COLO668 (cell line): Measurements from ENCODE around the gene EPB41L4A.

Source experiments
- DNase-seq: peaks from one replicate; lab custom pipeline; 2025; ENCODE audit not compliant: unreplicated experiment; lab: John Stamatoyannopoulos, UW

EPB41L4A gene

DNA sequence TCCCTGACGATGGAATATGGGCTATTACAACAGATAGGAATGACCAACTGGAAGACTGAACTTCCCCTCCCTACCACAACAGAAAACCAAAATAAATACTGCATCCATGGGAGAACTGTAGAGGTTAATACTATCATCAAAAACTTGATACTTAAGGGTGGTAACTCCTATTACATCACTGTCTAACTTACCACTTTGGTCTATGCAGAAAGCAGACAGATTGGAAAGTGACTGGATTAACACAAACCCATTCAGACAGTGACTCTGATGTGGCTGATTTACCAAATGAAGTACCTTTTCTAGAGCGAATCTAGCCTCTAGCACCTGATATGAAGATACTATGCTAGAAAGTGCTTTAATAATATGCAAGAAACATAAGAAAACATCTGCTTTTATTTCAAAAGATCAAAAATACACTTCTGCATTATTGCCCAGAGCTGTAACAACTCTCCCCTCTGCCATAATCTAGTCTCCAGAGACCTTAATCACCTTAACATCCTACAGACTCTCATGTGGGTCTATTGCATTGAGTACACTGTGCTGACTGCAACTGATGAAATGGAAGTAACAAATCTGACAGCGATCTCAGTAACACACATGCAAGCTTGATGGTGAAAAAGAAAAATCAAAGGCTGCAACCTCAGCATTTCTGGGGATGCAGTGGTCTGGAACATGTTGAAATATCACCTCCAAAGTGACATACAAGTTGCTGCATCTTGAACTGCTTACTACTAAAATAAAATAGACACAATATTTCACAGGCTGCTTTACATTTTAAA lies 62.7 kb downstream of the EPB41L4A start:
- DNase-seq = no peak

DNA sequence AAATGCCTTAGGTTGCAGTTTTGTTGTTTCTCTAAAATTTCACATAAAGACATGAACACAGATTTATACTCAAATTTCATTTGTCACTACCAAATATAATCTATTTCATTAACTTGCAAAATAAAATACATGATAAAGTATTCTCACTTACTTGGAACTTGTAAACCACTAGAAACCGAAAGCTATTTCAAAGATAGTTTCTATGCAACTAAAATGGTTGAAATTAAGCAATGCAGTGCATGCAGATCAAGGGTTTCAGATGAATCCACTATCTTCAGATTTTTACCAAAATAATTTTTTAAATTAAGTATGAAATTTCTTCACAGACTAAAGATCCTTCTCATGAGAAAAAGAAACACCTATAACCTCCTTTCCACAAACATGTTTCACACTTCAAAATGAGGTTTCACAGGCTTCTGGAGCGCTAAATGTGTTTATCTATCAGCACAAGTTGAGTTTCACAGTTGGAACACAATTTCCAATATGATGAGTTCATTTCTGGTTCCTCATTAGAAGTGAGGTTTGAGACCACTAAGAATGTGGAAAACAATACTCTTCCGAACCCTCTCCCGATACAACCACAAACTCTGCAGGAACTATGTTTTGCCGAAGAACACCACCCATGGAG lies 63.9 kb downstream of the EPB41L4A start:
- DNase-seq = no peak

DNA sequence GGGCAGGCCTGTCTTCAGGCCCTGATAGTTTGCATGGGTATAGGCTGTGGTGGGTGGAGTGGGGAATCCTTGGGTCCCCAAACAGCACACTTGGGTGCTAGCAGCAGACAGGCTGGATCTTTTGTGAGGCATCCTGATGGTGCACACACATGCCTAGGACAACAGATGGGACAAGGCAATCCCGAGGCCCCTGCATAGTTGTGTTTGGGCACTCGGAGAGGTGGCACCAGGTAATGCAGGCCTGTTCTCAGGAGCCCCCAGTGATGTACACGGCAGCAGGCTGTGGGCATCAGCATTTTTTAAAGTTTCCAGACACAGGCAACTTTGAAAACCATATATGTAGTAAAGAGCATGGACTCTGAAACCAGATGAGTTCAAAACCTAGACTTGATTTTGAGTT lies 65.4 kb downstream of the EPB41L4A start:
- no peak for DNase-seq

DNA sequence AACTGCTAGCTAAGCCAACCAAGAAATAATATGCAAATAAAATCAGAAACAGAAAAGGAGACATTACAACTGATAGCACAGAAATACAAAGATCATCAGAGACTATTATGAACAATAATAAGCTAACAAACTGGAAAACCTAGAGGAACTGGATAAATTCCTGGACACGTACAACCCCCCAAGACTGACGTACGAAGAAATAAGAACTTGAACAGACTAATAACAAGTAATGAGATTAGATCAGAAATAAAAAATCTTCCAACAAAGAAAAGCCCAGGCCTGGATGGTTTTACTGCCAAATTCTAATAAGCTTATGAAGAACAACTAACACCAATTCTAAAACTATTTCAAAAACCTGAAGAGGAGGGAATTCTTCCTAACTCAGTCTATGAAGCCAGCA lies 67.9 kb downstream of the EPB41L4A start:
- DNase-seq = no peak

DNA sequence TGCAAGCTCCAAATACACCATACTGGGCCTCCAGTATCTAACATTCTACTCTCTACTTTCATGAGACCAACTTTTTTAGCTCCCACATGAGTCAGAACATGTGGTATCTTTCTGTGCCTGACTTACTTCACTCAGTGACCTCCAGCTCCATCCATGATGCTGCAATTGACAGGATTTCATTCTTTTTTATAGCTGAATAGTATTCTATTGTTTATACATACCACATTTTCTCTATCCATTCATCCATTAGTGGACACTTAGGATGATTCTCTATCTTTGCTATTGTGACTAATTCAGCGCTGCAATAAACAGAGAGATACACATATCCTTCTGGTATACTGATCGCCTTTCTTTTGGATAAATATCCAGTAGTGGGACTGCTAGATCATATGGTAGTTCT lies 68.5 kb downstream of the EPB41L4A start:
- no peak for DNase-seq

DNA sequence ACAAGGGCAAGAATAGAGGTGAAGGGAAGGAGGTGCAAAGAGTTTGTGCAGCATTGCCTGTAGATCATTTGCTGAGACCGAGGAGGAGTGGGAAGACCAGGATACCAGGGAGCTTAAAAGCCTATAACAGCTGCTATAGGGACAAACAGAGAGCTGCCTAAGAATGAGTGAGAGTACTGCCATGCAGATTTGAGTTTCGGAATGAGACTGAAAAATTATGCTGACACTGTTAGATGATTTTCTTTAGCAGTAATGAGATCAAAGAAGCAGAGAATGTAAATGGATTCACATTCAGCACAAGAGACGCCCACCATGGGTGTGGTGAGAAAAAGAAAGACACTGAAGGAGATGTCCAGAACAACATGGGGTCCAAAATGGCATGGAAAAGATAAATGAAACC lies 69.7 kb downstream of the EPB41L4A start:
- no peak for DNase-seq

DNA sequence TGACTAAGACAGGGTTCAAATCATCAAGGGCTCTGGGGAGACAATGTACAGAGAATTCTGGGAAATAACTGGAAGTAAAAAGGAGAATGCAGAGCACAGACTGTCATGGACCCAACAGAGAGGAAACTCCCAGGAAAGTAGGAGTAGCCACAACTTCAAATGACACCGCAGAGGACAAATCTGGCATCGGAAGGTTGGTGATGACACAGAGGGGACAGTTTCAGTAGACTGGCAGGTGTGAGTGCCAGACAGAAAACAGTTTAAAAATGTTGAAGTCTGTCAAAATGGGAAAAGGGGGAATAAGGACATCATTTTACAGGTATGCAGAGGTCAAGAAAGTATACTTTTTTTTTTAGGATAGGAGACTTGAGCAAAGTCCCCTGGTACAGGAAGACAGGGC lies 70.2 kb downstream of the EPB41L4A start:
- DNase-seq = no peak

DNA sequence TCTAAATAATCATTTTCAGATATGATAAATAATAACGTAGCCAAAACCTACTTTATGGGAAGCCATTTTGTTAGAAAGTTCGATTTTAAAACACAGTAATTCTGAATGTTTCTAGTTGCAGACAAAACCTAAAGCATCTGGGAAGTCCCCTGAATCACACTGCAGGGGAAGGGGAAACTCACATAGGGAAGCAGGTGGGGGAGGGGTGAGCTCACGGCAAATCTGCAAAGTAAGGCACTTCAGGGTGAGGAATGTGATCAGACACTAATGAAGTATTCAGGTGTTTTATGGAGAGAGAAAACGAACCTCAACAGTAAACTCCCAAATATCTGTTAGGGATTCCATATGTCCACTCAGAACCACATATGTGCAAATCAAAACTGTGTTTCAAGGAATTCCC lies 70.7 kb downstream of the EPB41L4A start:
- no peak for DNase-seq

DNA sequence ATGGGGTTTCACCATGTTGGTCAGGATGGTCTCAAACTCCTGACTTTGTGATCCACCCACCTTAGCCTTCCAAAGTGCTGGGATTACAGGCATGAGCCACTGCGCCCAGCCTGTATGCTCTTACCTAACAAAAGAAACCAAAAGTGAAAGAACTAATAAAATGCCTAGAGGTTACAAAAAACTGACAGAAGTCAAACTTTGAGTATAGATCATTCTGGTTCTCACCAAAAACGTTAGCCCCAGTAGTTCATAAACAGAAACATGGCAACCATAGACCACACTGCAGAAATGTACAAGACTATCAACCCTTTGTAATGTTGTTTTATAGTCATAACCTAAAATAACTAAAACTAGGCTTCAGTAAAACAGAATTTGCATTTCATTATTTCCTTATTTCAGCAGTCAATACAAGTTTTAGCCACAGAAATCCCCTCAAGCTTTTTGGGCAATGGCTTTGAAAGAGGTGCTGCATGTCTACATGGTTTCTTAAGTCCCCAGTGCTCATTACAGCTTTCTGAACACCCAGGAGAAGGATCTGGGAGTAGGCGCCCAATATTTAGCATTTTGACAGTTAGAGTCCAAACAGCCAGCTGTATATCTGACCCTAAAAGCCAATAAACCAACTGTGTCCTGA lies 72.5 kb downstream of the EPB41L4A start:
- DNase-seq = no peak

DNA sequence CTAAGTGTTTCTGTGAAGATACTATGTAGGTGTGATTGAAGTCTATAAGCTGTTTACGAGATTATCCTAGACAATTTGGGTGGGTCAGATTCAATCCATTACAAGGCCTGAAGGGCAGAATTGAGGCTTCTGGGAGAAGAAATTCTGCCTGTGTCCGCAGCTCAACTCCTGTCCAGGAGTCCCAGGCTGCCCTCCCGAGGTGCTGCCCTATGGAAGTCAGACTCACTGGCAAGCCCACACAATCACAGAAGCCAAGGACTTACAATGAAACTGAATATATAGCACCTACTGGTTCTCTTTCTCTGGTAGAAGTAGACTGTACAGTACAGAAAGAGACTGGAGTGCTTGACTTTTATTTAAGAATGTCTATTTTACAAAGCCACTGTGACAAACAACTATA lies 74.5 kb downstream of the EPB41L4A start:
- DNase-seq = no peak

DNA sequence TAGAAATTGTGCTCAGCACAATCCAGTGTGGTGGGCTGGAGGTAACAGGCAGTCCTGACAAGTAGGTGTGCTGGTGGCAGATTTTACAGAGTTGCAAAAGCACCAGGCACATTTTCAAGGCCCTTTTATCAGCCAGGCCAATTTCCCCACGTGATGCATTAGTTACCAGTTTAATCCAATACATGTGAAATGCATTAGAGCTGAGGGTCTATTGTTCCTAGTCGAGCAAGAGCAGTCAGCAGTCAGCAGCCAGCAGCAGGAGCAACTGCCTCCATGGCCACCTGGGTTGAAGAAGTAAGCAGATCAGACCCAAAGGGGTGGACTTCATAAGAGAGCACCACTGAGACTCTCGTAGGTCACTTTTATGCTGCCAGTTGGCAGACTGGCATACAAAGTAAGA lies 76.7 kb downstream of the EPB41L4A start:
- DNase-seq = no peak

DNA sequence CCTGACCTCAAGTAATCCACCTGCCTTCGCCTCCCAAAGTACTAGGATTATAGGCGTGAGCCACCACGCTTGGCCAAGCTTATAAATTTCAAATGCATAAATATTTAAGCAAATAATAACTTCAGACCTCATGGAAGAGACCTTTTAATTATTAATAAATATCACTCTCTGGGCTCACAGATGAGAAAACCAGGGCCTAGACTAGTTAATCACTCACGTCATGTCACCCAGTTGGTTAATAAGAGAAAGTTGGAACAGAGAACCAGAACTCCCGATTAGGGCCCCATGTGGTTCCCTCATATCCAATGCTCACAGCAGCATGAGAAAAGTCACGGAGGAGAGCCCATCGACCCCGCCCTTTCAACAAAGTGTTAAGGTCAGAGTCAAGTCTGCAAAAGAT lies 79.3 kb downstream of the EPB41L4A start:
- no peak for DNase-seq

DNA sequence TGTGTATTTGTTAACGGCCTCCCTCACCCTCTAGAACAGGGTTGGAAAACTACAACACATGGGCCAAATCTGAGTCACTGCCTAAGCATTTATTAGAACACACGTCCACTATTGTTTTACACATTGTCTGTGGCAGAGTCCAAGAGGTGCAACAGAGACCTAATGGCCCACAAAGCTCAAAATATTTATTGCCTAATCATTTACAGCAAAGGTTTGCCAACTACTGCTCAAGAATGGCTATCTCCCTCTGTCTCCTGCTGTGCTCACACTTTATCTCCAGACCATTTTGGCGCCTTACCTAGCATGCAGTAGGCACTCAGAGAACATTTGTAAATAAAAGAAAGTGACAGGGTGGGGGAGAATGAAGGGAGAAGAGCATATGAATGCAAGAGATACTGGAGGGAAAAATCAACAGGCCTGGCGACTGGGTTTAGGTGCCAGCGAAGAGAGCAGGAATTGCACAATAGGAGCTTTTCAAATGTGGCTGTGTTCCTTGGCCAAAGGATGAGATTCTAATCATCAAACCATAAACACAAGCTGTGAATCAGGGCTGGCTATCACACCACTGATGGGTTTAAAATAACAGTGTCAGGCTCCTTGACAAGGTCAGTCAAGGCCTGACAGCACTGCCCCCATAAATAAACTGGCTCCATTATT lies 80.3 kb downstream of the EPB41L4A start:
- no peak for DNase-seq

DNA sequence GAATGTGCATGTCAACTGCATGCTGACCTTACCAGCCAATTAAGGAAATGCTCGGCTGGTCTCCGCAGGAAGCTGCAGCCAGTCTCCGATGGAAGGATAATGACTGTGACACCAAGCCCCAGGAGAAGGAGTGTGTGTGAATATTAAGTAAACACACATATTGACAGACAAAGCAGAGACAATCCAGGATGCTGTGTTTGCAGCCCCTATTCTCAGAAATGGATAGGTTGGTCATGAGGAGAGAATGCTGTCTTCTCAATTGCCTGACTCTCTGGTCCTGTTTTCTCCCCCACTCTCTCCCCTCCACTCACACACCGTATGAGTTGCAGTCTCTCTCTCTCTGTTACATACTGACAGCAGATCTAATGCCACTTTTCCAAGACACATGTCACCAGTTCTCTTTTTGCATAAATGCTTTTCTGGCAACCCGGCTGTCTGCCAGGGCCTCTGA lies 85.7 kb downstream of the EPB41L4A start:
- no peak for DNase-seq

DNA sequence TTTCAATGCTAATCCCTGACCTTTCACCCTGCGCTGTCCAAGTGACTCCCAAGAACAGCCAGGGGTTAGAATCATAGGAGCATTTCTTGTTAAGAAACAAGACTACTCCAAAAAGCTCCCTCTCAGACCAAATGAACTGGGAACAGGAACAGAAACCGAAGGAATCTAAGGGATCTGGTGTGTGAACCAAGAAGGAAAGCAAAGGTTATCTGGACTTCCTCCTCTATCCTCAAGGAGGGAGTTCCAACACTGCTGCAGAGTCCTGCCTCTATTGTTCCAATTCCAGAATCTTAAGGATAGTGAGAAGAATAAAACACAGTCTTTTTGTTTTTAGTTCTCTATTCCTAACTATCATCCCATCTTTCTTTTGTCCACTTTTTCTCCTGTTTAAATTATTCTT lies 87.2 kb downstream of the EPB41L4A start:
- no peak for DNase-seq

DNA sequence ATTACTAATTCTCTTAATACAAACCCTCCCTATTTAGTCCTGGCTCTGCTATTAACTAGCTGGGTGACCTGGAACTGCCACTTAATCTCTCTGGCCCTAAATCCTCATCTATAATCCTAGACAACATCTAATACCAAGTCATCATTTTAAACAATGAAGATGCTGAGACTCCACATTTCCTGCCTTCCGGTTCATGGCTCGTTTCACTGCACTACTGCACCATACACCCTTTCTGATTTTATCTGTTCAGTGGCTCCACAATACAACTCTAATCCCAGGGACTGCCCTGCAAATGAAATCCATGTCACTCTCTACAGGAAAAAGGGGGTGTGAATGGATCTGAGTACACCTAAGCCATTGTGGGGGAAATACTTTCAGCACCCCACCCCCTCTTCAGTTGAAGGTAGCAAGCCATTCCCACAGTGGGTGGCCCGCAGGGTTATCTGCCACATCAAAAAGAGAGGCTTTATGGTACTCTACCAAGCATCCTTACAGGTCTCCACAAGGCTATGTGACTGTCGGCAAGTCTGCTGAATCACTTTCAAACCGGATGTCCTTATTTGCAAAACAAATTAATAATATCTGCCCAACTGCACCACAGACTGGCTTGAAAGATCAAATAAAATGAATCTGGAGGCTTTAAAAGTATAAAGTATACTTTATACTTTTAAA lies 89.5 kb downstream of the EPB41L4A start:
- no peak for DNase-seq

DNA sequence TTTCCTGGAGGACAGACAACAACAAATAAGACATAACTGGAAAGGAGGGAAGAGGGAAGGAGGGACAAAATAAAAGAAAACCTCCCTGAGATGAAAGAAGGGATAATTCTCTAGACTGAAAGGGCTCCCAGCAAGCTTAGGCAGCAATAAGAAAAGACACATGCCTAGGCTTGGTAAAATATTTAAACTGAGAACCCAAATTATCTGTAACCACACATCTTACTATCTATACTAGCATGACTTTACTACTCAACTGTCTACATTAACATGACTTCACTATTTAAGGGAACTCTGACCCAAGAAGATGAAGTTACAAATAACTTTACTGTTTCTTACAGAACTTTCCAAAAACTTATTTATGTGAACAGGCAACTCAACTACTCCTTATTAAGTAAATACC lies 95.9 kb downstream of the EPB41L4A start:
- no peak for DNase-seq

DNA sequence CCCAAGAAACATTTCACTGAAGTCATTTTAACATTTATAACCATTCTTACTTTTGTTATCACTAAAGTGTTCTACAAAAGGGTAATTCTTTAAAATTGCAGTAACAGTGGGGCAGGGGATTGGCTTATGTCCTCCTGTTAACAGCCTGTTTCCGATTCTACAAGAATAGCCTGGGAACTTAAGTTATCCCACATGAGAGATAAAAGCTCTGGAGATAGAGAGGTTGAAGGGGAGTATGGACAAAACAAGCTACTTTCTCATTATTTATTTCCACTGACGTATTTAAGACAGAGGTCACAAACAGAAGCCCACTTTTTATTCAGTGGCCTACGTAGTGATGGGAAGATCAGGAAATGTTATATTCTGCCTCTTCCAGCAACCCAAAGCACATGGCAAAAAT lies 98.7 kb downstream of the EPB41L4A start:
- DNase-seq = no peak

DNA sequence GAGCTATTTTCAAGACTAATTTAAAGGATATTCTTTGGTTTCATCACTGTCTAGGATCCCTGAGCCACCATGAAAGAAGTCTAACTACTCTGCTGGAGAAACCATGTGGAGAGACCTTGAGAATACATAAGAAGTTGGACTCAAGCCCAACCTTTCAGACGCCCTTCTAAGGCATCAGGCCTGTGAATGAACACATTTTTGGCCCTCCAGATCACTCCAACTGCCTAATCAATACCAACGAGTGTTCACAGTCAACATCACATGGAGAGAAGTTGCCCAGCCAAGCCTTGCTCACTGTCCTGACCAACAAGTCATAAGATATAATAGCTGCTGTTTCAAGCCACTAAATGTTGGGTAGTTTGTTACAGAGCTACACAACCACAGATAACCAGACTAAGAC lies 100.7 kb downstream of the EPB41L4A start:
- DNase-seq = no peak

DNA sequence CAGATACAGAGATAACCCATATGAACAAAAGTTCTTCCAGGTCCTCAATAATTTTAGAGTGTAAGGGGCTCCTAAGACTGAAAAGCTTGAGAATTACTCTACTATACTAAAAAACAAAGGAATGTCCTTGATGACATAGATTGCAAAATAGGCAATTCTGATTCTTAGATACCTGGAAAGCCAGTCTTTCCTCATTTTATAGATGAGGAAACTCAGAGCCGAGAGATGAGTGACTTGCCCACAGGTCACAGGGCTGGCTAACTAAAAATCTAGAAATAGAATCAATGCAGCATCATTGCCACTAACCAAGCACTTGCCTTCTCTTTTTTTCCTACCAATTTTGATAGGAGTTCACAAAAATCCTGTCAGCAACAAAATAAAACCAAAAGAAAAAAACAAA lies 101.2 kb downstream of the EPB41L4A start:
- no peak for DNase-seq

DNA sequence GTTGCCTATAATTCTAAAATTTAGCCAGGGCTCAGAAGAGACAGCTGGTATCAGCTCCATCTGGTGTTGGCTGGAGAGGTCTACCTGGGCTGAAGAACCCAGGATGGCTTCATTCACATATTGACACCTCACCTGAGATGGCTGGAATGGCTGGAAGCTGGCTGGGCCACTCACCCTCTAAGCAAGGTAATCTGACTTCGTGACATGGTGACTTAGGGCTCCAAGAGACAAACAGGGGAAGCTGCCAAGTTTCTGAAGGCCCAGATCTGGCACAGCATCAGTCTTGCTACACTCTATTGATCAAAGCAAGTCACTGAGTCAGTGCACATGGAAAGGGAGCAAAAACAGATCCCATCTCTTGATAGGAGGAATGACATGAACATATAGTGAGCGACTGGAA lies 102.3 kb downstream of the EPB41L4A start:
- DNase-seq = no peak
